ENCODE results near the gene MED25.

The MED25 gene

GRCh38 chr19:49844138-49845095 lies 26.3 kb downstream of the MED25 start:
- DNase-seq (ENCODE audit: low read depth) = no peak

- no peak for DNase-seq (ENCODE audit: low read depth)
Observed at GRCh38 chr19:49845414-49845813, 27.3 kb downstream of the MED25 start.

- no peak for DNase-seq (ENCODE audit: low read depth)
Observed at GRCh38 chr19:49846408-49846807, 28.3 kb downstream of the MED25 start.

- DNase-seq (ENCODE audit: low read depth) = no peak
Observed at GRCh38 chr19:49847731-49848696, 29.9 kb downstream of the MED25 start.

- no peak for DNase-seq (ENCODE audit: low read depth)
Observed at GRCh38 chr19:49848938-49849337, 30.8 kb downstream of the MED25 start.

GRCh38 chr19:49849433-49850220 lies 31.5 kb downstream of the MED25 start:
- DNase-seq (ENCODE audit: low read depth) = no peak

GRCh38 chr19:49850221-49850486 lies 32.1 kb downstream of the MED25 start:
- no peak for DNase-seq (ENCODE audit: low read depth)

GRCh38 chr19:49850487-49851342 lies 32.6 kb downstream of the MED25 start, which contains the start of gene PTOV1:
Gene PTOV1, plus strand, starts transcription at chr19:49851159.
- peak; percentile 79 for DNase-seq (ENCODE audit: low read depth)

GRCh38 chr19:49851456-49852259 lies 33.6 kb downstream of the MED25 start:
- DNase-seq (ENCODE audit: low read depth) = peak; percentile 22

- DNase-seq (ENCODE audit: low read depth) = no peak
Observed at GRCh38 chr19:49852631-49853126, 34.6 kb downstream of the MED25 start.

- no peak for DNase-seq (ENCODE audit: low read depth)
Observed at GRCh38 chr19:49853852-49854377, 35.8 kb downstream of the MED25 start.

GRCh38 chr19:49854378-49855263 lies 36.5 kb downstream of the MED25 start:
- DNase-seq (ENCODE audit: low read depth) = no peak

GRCh38 chr19:49855277-49855675 lies 37.2 kb downstream of the MED25 start:
- DNase-seq (ENCODE audit: low read depth) = no peak

GRCh38 chr19:49855676-49856573 lies 37.8 kb downstream of the MED25 start:
- no peak for DNase-seq (ENCODE audit: low read depth)

- DNase-seq (ENCODE audit: low read depth) = no peak
Observed at GRCh38 chr19:49856574-49857021, 38.5 kb downstream of the MED25 start.

- DNase-seq (ENCODE audit: low read depth) = no peak
Observed at GRCh38 chr19:49857061-49857837, 39.2 kb downstream of the MED25 start.

- no peak for DNase-seq (ENCODE audit: low read depth)
Observed at GRCh38 chr19:49857838-49858087, 39.7 kb downstream of the MED25 start.

All from stimulated activated CD4-positive, alpha-beta T cell treated with anti-CD3 and anti-CD28 coated beads, Interleukin-2, amount 100 ng/mL, for 4 hours (primary cell).